Dedifferentiated amniotic fluid mesenchymal stem cell (primary cell): ENCODE measurements around the gene CBX8.

Source experiments
- DNase-seq: peaks from one replicate; pipeline ENCODE4 v3.0.0-alpha.2; 2016; ENCODE audit errors: extremely low spot score

Gene CBX8

DNA sequence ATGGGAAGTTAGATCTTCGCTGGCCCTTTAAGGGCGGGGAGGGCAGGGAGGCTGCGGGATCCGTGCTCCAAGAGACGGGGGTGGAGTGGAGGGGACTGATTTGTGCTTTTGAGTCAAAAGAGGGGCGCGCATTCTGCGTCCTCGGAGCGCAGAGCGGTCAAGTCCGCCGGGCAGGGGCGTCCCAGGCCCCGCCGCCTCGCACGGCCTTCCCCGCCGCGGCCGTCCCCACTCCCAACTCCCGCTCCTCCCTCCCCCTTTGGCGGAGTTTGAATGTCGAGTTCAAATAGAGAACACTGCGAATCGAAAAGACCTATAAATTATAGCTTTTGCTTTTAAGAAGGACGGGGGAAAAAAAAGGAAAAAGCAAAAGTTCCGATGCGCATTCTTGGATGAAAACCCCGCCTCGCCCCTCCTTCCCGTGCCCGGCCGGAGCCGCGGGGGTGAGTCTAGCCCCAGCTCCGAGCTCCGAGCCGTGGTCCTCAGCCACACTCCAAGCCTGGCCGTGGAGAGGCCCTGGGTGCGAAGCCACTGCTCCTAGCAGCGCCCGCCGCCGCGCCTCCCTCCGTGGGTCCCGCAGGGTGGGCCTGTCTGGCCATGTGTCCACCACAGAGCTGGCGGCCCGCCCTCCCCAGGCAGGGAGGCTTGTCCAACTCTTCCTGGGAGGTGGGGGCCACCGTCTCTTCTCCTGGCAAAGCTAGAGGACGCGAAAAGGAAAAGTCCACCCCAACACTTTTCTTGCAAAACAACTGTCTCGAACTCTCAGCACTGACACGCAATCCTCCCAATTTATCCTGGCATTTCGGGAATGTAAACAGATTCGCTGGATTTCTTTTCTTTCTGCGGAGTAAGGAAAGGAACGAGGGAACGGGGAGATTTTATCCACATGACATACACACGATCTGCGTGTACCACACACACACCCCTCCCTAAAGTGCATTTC, 3.6 kb downstream of the CBX8 start:
- peak; percentile 94 for DNase-seq

DNA sequence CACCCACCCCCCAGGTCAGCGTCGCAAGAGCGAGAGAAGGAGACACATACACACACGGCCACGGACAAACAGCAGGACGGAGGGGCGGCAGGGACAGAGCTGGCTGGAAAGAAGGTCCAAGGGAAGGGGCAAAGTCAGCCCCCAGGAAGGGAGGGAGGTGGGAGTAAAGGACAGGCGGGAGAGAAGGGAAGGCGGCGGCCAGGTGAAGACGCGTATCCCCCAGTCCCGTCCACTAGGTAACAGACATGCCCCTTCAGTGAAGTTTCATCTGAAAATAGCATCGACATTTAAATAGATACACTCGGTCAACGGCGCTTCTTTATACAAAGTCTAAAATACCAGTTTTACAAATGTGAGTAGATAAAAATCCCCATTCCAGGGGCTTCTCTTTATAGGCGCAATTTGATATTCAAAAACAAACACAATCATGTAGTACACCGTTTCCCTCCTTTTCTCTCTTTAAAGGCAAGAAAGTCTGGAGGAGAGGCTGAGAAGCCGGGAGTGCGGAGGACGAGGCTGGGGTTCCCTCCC, 4.5 kb downstream of the CBX8 start:
- no peak for DNase-seq

DNA sequence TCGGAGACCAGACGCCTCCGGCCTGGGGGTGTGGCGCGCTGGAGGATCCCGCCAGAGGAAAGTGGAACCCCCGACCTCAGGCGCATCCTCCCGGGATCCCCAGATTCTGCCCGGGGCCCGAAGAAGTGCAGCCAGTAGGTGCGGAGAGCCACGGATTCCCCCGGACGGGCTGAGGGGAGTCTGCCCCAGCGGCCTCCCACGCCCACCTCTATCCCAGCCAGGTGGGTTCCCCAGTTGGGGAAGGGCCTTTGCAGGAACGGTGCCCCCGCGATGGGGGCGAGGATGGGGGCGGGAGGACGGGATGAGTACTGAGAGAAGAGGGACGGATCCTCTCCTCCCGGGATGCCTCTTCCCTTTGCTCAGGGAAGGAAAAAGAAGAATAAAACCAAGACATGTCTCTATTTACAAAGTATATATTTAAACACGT, 5.1 kb downstream of the CBX8 start:
- no peak for DNase-seq

DNA sequence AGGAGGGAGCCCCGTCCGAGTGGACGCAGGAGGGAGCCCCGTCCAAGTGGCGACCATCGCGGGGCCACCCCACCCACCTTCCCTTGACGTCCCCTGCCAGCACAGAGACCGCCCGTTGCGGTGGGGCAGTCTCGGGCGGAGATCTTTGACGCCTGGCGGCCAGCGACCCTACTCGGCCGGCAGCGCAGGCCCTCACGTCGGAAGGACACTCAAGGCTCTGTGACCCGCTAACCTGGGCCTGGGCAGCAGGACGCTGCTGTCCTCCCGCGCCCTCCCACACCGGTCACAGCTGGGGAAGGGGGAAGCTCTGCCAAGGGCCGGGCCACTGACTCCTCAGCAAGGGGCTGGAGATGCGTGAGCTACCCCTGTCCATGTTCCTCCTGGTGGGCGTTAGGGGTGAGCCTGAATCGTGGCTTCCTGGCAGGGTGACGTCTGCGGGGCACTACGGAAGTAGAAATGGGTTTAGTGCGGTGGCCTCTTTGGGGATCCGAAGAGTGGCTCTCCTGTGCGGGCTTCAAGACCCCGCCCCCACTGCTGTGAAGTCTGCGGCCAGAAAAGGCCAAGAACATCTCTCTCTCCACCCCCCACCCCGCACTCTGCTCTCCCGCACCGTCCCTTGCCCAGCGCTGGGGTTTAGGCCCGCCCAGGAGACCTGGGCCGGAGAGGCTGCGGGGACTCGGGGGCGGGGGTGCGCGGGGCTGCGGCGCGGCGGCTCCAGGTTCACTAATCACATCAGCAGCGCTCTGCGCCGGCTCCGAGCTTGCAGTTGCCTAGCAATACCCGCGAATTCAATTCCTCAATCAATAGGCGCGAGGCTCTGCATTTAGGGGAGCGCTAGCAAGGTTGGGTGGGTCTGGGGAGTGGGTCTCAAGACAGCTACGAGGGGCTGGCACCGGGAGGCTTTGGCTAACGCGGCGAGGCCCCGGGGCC, 5.8 kb downstream of the CBX8 start:
- DNase-seq, result no peak

DNA sequence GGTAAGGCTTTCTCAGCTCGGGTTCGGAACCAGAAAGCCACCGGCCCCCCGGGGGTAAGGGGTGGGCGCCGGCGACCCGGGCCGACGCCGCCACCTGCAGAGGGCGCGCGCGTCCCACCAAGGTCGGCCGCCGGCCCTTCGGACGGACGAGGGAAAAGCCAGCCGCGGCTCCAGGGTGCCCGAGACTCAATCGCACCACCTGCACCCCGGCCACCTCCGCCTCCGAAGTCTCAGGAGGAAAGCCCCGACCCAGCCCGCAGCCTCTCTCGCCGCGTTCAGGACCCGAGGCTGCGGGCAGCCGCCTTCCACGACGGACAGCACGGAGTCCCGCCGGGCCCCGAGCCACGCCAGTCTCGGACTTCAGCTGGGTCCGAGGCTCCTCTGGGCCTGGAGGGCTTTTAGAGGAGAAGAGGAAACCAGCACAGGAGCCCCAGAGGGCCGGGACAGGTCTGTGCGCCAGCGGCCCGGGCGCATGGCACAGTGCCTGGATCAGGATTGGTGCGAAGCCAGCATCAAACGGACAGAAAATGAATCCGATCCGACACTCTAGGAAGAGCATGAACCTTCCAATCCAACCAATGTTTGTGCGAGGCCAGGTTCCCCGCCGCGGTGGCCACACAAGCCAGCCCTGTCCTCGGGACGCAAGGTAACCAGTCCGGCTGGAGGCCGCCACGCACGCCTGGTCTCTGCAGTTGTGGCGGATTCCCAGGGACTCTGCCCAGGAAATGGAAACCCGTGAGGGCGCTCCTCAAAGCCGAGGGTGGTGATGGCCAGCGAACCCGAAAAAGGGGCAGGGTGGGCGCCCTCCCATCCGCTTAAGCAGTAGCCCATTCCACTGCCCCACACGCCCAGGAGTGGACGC, 6.7 kb downstream of the CBX8 start:
- DNase-seq, result no peak

DNA sequence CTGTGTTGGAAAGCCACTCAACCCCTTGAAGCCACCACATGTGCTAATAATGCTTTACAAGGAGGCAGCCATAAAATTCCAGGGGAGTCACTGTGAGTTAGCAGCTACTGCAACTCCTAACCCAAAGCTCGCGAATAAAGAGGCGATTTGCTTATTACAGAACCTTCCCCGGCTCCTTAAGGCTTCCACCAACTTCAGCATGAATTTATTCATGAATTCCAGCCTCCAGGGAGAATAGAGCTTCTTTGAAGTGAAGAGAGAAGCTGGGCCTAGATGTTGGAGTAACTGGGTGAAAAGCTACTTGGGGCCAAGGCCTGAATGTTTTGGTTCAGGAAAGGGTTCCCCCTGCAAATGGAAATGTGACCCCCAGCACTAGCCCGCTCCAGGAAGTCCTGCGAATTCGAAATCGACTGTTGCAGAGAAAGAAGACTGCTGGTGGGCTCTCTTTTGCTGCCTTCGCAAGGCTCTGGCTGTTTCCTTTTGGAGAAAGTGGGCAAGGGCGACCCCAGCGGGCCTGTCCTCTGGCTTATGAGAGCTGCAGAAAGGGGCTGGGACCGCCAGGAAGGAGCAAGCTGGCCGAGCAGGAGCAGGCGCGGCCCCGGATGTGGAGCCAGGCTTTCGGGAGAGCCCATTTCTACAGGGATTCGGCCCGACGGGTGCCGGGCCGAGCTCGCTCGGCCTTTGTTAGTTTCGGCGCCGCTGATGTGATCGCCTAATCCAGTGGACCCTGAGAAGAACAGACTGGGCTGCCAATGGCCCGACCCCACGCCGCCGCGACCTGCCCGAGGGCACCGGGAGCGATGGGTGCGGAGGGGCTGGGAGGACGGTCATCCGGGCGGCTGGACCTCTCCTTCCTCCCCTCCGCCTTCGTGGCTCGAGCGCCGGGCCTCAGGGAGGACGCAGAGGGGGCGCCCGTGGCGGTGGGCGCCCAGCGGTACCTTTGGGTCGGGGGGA, 7.6 kb downstream of the CBX8 start:
- no peak for DNase-seq

DNA sequence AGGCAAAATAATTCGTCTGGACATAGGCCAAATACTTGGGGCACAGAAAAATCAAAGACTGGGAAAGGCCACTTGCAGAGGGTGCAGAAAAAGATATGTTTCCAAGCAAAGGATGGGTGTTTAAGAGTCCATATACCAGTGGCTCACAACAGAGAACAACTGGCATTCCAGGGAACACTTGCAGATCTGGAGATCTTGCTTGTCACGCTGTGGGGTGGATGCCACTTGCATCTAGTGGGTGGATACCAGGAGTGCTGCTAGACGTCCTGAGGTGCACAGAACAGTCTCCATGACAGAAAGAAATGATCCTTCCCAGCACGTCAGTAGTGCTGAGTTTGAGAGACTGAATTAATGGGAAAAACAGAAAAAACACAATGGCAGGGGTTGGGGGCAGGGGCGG, 8.4 kb downstream of the CBX8 start:
- no peak for DNase-seq

DNA sequence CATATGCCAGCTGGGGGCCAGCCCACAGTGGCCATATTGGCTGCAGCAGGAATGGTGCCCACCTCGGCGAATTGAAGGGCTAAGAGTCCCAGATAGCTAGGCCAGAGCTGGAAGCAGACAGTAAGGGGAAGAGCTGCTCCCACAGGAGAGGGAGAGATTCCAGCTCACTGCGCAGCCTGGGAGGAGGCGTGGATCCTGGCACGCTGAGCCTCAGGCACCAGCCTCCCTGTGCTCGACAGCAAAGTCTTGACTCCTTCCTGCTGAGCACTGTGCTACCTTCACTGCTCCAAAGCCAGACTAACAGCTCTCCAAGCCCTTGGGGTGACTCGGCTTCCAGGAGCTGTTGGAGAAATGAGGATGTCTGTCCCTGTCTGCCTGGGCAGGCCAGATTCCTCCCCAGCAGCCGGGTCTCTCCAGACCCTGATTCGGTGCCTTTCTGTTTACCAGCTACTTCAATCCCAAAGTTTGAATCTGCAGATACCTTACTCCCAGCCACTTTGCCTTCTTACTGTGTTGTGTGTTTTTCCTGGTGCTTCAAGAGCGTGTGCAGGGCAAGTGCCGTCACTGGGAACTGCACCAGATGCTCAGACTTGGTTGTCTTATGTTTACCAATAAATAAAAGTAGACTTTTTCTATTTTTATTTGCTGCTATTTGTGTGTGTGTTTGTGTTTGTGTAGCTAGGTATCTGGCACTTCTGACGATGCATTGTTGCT, 9.8 kb downstream of the CBX8 start:
- no peak for DNase-seq

DNA sequence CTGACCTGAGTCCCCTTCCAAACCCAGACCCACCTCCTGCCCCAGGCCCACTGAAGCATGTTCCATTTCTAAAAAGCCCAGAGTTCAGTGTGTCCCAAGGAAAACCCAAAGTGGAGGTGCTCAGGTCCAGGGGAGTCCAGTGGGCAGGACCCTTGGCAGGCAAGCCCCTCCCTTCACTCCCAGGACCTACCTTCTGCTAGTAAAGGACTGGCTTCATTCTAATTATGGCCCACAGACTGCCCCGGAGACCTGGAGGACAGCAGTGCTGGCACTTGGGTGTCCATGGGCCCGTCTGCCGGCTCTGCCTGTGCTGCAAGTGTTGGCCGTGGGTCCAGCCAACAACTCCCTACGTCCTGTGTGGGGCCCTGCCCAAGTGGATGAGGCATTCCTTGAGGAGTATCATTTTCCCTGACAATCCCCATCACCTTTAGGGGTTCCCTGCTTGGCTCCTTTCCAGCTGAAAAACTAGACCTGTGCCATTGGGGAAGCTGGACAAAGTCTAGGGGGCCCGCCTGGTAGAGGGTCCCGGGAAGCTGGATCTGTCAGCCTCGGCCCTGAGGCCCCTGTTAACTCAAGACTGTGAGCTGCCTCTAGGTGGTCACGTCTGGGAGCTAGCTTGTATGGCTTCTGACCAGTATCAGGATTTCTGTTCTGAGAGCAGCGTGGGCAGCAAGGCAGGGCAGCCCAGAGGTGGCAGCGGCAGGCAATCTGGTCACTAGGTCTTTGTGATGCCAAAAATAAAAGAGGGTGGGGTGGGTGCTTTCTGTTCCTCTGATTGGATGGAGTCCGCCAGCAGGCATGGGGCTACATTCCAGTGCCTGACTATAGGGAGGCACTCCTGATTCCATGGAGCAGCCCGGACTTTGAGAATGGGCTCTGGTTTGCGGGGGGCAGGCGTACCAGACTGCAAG, 10.7 kb downstream of the CBX8 start:
- DNase-seq, result no peak

DNA sequence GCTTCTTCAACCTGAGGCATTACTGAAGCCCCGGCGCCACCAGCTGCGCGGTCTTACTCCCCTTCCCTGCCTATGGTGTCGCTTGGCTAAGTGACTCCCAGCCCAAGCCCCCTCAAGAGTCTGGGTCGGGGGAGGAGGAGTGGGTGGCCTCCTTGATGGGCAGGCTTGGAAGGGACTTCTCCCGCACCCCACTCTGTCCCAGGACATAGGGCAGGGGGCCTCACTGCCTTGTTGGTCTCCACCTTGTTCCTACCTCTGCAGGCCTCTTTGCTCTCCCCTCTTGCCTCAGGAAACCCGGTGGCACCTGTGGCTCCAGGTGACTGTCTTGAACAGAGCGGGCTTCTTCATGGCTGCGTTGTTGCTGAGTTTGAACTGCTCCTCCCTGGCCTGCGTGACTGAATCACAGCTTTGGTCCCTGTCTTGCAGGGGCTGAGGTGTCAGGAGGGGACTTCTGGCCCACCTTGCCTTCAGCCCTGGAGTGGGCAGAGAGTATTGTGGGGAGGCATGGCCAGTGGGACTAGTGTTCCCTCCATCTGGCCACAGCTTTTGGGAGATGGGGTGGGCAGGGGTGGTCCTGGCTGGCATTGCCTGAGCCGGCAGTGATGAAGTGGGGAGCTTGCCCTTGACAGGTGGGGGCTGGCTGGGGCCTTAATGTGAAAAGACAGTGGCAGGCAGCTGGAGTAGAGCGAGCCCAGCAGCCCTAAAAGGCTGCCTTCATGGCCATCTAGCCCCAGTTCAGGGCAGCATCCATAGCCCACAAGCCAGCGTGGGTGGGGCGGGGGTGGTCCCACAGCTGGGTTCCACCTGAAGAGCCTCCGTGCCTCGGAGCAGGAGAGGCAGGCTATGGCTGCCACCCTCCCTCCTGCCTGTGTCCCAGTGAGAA, 11.6 kb downstream of the CBX8 start:
- DNase-seq, result no peak

DNA sequence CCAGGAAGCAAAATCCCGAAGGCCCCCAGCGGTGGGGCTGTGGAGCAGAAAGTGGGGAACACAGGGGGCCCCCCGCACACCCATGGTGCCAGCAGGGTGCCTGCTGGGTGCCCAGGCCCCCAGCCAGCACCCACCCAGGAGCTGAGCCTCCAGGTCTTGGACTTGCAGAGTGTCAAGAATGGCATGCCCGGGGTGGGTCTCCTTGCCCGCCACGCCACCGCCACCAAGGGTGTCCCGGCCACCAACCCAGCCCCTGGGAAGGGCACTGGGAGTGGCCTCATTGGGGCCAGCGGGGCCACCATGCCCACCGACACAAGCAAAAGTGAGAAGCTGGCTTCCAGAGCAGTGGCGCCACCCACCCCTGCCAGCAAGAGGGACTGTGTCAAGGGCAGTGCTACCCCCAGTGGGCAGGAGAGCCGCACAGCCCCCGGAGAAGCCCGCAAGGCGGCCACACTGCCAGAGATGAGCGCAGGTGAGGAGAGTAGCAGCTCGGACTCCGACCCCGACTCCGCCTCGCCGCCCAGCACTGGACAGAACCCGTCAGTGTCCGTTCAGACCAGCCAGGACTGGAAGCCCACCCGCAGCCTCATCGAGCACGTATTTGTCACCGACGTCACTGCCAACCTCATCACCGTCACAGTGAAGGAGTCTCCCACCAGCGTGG, 12.4 kb downstream of the CBX8 start:
- no peak for DNase-seq

DNA sequence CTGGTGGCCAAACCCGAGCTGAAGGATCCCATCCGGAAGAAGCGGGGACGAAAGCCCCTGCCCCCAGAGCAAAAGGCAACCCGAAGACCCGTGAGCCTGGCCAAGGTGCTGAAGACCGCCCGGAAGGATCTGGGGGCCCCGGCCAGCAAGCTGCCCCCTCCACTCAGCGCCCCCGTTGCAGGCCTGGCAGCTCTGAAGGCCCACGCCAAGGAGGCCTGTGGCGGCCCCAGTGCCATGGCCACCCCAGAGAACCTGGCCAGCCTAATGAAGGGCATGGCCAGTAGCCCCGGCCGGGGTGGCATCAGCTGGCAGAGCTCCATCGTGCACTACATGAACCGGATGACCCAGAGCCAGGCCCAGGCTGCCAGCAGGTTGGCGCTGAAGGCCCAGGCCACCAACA, 13.0 kb downstream of the CBX8 start:
- DNase-seq, result no peak

DNA sequence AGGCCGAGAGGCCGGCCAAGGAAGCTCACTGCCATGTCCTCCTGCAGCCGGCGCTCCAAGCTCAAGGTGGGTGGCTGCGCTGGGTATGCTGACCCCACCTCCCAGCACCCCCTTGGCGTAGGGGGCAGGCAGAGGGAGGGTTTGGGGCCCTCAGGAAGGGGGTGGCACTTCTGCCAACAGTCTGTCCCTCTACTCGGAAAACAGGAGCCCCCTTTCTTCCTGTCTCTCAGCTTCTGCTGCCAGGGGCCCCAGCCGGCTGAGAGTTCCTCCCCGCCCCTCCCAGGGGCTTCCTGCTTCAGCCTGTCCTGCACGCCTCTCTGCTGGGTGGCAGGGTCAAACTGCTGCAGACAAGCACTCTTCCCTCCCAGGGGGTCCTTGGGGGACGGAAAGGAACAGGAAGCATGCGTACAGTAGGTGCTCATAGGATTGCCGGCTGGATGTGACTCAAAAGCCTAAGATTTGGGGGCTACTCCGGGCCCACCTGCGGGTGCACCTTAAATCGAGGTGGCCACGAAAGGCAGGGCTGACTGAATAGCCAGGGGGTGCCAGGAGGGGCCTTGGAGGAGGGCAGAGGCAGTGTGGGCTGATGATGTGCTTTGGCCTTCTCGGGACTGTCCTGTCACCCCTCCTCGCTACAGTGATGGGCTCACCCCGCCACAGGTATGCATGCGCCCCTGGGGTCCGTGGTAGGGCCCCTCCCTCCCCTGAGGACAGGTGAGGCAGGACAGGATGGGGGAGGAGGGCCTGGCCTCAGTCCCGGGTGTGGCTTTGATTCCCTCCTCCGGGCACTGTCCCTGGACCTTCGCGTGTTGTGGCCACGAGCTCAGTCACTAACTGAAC, 14.9 kb downstream of the CBX8 start:
- DNase-seq, result no peak

DNA sequence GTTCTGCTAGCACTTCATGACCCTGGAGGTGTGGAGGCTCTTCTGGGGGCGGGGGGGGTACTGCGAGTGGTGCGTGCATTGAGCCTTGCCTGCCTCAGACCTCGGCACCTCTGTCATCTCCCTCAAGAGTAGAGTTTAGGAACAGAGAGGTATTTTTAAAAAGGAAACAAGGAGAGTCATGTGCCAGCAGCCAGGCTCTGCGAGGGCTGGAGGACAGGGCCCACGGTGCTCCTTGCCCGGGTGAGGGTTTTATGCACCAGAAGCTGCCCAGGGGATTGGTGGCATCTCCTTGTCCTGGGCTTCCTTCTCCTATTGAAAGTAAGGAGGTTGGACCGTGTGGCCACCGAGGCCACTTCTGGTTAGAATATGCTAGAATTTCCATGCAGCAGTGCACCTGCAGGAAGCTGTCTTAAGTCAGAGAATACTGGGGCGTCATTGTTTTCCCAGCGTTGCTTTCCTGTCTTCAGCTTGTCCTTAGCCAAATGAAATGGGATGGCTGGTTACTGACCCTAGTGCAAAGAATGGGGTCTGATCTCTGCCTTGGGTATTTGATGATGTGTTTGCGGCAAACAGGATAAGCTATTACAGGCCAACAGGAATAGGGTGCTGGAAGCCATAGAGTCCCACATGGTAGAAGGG, 15.7 kb downstream of the CBX8 start:
- no peak for DNase-seq

DNA sequence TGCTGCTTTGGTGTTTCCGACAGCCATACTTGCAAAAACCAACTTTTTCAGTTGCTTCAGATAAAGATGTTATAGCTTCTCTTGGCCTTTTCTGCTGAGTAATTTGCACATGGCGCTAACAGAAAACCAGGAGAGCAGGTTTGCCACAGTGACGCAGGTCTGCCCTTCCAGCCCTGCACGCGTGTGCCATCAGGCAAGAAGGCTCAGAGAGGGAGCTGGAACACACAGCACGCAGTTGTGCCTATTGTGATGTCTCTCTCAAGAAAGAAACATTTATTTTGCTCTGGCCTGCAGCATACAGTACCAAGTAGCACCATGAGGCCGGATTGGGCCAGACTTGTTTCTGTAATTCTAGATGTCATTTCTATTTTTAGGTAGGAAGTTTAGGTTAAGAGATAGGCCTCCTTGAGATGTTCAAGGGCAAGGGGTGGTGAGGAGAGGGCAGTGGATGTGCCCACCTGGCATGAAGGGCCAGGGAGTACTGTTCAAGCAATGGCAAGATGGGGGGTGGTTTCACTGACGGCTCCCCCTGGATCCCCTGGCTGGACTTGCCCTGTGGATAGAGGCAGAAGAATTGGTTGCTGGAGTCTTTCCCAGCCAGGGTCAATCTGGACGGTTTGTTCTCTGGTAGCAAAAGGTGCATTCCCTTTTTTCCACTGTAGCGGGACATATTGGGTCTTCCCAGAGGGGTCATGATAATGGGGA, 17.1 kb downstream of the CBX8 start:
- DNase-seq, result no peak
